HG03159 (cell line): ENCODE results near the gene HERC5.
"Not testable (repeated sequence)": the region's sequence is repeated elsewhere in the genome, so short reads cannot be mapped to it uniquely, and the experiment has no call there.

ENCODE experiments used
- ATAC-seq: cut with Tn5 transposase; IDR thresholded peaks from one replicate; pipeline ENCODE4 v1.9.1; 2021; ENCODE audit warnings: mild to moderate bottlenecking, moderate library complexity; ENCODE audit not compliant: unreplicated experiment

Gene HERC5

GRCh38 chr4:88517825-88518224 is 60.9 kb downstream of the HERC5 start:
- no peak for ATAC-seq

- ATAC-seq, result no peak
These were observed 62.0 kb downstream of the HERC5 start for GRCh38 chr4:88518911-88519310.

- no peak for ATAC-seq
These were observed 65.9 kb downstream of the HERC5 start for GRCh38 chr4:88522702-88523324.

GRCh38 chr4:88523325-88524129 is 66.6 kb downstream of the HERC5 start, which contains the start of gene PYURF:
PYURF (minus strand) TSS chr4:88523776; CDS start chr4:88523700, 76 bp downstream.
- peak; percentile 69 for ATAC-seq

GRCh38 chr4:88524171-88524570 is 67.3 kb downstream of the HERC5 start:
- ATAC-seq, result no peak

- ATAC-seq, result no peak
These were observed 69.4 kb downstream of the HERC5 start for GRCh38 chr4:88526221-88526815.

GRCh38 chr4:88527787-88528186 is 70.9 kb downstream of the HERC5 start:
- ATAC-seq, result no peak

GRCh38 chr4:88528861-88529260 is 71.9 kb downstream of the HERC5 start:
- ATAC-seq, result no peak

- ATAC-seq, result no peak
These were observed 74.6 kb downstream of the HERC5 start for GRCh38 chr4:88531549-88531948.

GRCh38 chr4:88533088-88533790 is 76.3 kb downstream of the HERC5 start:
- ATAC-seq, result no peak

GRCh38 chr4:88533937-88534750 is 77.2 kb downstream of the HERC5 start:
- ATAC-seq, result no peak

- no peak for ATAC-seq
These were observed 78.3 kb downstream of the HERC5 start for GRCh38 chr4:88535090-88535755.

- no peak for ATAC-seq
These were observed 80.8 kb downstream of the HERC5 start for GRCh38 chr4:88537709-88538108.

GRCh38 chr4:88539322-88540068 is 82.6 kb downstream of the HERC5 start:
- not testable (repeated sequence) for ATAC-seq

- ATAC-seq, result no peak
These were observed 92.9 kb downstream of the HERC5 start for GRCh38 chr4:88549815-88550214.
